ENCODE results near the gene LRRC37A2.
"Not testable (repeated sequence)": the region's sequence is repeated elsewhere in the genome, so short reads cannot be mapped to it uniquely, and the experiment has no call there.

DNA sequence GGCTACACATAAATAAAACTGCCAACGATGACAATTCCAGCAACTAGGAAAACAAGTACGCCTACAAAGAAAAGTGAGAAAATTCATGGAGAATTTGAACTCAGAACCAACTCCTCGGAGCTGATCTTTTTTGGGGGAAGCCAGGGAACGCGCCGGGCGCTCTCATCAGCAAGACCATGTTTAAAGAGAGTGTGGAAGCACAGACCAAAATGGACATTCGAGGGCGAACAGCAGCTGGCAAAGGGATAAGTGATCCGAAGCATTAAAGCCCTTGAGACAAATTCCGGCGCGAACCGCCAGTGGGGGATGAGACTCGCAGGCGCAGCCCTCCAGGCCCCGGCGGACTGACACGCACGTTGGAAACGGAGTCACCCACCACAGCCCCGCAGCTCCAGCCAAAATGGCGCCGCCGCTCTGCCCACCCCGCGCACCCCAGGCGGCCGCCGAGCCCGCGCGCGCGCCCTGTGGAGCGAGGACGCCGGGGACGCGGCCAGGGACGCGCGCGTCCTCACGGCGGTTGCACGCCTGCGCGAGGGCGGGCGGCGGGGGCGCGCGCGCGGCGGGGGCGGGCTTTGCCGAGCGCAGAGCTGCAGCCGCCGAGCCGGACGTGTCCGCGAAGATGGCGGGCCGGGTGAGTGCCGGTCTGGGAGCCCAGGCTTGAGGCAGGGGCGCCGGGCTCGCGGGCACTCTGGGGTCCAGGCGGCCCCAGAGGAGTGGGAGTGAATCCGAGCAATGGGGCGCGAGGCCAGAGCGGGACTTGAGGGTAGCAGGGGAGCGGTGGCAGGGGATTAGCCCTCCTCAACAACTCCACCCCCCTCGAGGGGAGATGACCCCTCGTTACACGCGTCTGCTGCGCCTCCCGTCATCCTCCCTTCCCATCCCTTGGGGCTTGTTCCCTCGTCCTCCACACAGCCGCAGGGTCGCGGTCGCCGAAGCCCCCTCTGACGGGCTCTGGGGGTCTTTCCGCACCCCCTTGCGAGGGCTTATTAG, 78.2 kb downstream of the LRRC37A2 start, which contains the start of gene NSF:
- TF ChIP-seq, protein P1, sequence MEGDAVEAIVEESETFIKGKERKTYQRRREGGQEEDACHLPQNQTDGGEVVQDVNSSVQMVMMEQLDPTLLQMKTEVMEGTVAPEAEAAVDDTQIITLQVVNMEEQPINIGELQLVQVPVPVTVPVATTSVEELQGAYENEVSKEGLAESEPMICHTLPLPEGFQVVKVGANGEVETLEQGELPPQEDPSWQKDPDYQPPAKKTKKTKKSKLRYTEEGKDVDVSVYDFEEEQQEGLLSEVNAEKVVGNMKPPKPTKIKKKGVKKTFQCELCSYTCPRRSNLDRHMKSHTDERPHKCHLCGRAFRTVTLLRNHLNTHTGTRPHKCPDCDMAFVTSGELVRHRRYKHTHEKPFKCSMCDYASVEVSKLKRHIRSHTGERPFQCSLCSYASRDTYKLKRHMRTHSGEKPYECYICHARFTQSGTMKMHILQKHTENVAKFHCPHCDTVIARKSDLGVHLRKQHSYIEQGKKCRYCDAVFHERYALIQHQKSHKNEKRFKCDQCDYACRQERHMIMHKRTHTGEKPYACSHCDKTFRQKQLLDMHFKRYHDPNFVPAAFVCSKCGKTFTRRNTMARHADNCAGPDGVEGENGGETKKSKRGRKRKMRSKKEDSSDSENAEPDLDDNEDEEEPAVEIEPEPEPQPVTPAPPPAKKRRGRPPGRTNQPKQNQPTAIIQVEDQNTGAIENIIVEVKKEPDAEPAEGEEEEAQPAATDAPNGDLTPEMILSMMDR (IDR thresholded peaks at IDR 0.05): not testable (repeated sequence)
- TF ChIP-seq POLR2AphosphoS5 (IDR thresholded peaks at IDR 0.05; ENCODE audit: low read depth, low read length): not testable (repeated sequence)
